ENCODE results near the gene TARM1.
"Not testable (repeated sequence)": the region's sequence is repeated elsewhere in the genome, so short reads cannot be mapped to it uniquely, and the experiment has no call there.

TARM1 gene

GRCh38 chr19:54045771-54046170 is 35.4 kb downstream of the TARM1 start:
- H3K27ac ChIP-seq, result no peak overlapping the region
- TF ChIP-seq ZFX (IDR thresholded peaks at IDR 0.05; ENCODE audit: borderline replicate concordance) (no peak), CTCF (IDR thresholded peaks at IDR 0.05) (no peak)

- TF ChIP-seq ZFX (IDR thresholded peaks at IDR 0.05; ENCODE audit: borderline replicate concordance), result no peak
- no peak for TF ChIP-seq CTCF (IDR thresholded peaks at IDR 0.05)
- H3K27ac ChIP-seq, result no peak overlapping the region
Observed at GRCh38 chr19:54042989-54043388, 38.2 kb downstream of the TARM1 start.

GRCh38 chr19:54041969-54042606 is 39.1 kb downstream of the TARM1 start:
- no peak overlapping the region for H3K27ac ChIP-seq
- TF ChIP-seq ZFX (IDR thresholded peaks at IDR 0.05; ENCODE audit: borderline replicate concordance), result no peak
- no peak for TF ChIP-seq CTCF (IDR thresholded peaks at IDR 0.05)

GRCh38 chr19:54040003-54040402 is 41.2 kb downstream of the TARM1 start:
- TF ChIP-seq CTCF (IDR thresholded peaks at IDR 0.05) (no peak), ZFX (IDR thresholded peaks at IDR 0.05; ENCODE audit: borderline replicate concordance) (no peak)
- H3K27ac ChIP-seq, result no peak overlapping the region

- not testable (repeated sequence) for H3K27ac ChIP-seq
Observed at GRCh38 chr19:54036542-54036941, 44.6 kb downstream of the TARM1 start.

- no peak overlapping the region for H3K27ac ChIP-seq
Observed at GRCh38 chr19:54035215-54036178, 45.7 kb downstream of the TARM1 start.

More at GRCh38 chr19:54035215-54036178, 45.7 kb downstream of the TARM1 start:
- TF ChIP-seq ZFX (IDR thresholded peaks at IDR 0.05; ENCODE audit: borderline replicate concordance) (no peak), CTCF (IDR thresholded peaks at IDR 0.05) (no peak)

Data from 22Rv1 (cell line).